OCI-LY3 (cell line): ENCODE data around the gene EIF4EBP2.

Experiments
- H2AFZ ChIP-seq: fragments of 200-600, 300-600 bp; shearing (Covaris generic); 2 replicates; pipeline ENCODE4 v1.6.0; 2014; ENCODE audit warnings: antibody characterized with exemption, low read depth, low read length
- H3K27ac ChIP-seq: fragments of 200-600, 300-600 bp; sonication (generic); 2 replicates; pipeline ENCODE4 v1.5.1; 2014; ENCODE audit warnings: mild to moderate bottlenecking, low read length, moderate library complexity, mixed read lengths
- H3K27me3 ChIP-seq: fragments of 200-600, 300-600 bp; sonication (generic); 2 replicates; pipeline ENCODE4 v1.6.1; 2014; ENCODE audit warnings: low read depth, low read length, mixed read lengths
- H3K36me3 ChIP-seq: fragments of 200-600, 300-600 bp; sonication (generic); replicated peaks from 2 replicates; pipeline ENCODE3; 2014; ENCODE audit warnings: low read depth, low read length, mixed read lengths
- H3K4me1 ChIP-seq: fragments of 300-600, 200-600 bp; sonication (generic); 2 replicates; pipeline ENCODE4 v1.6.1; 2014; ENCODE audit warnings: low read length, mixed read lengths
- H3K4me2 ChIP-seq: fragments of 200-600, 300-600 bp; sonication (generic); 2 replicates; pipeline ENCODE4 v1.6.1; 2014; ENCODE audit warnings: low read length, mixed read lengths
- H3K4me3 ChIP-seq: fragments of 300-600, 200-600 bp; sonication (generic); 2 replicates; pipeline ENCODE4 v1.5.1; 2014; ENCODE audit warnings: antibody characterized with exemption, mild to moderate bottlenecking, low read length, moderate library complexity
- H3K79me2 ChIP-seq: fragments of 300-600, 200-600 bp; shearing (Covaris generic); 2 replicates; pipeline ENCODE4 v1.6.1; 2014; ENCODE audit warnings: mild to moderate bottlenecking, low read length, mixed read lengths
- H3K9ac ChIP-seq: fragments of 300-600, 200-600 bp; shearing (Covaris generic); 2 replicates; pipeline ENCODE4 v1.6.0; 2014; ENCODE audit warnings: mild to moderate bottlenecking, low read length, moderate library complexity
- H3K9me3 ChIP-seq: fragments of 200-600, 300-600 bp; shearing (Covaris generic); 2 replicates; pipeline ENCODE4 v1.6.1; 2014; ENCODE audit warnings: low read length, mixed read lengths; ENCODE audit not compliant: insufficient read depth
- H4K20me1 ChIP-seq: fragments of 200-600, 300-600 bp; sonication (generic); 2 replicates; pipeline ENCODE4 v1.6.1; 2016; ENCODE audit warnings: low read length, mixed read lengths; ENCODE audit not compliant: insufficient read depth
- CTCF ChIP-seq: fragments of 200-600, 300-600 bp; sonication (generic); IDR thresholded peaks from 2 replicates; pipeline ENCODE4 v1.5.1; 2014; ENCODE audit warnings: antibody characterized with exemption, low read length, low read depth
- EZH2phosphoT487 ChIP-seq: fragments of 200-600 bp; shearing (Covaris generic); IDR thresholded peaks from 2 replicates; pipeline ENCODE4 v1.6.1; 2018; ENCODE audit warnings: antibody characterized with exemption, mixed run types, low read depth

The EIF4EBP2 gene

GRCh38 chr10:70442332-70442988 is 38.5 kb downstream of the EIF4EBP2 start:
- Histone ChIP-seq H3K27me3 (no peaks in the 10 kb centered on the region), H3K4me3 (no peak overlapping the region), H3K9me3 (no peaks in the 10 kb centered on the region), H3K27ac (no peak overlapping the region), H3K4me1 (no peaks in the 10 kb centered on the region), H3K9ac (no peak overlapping the region), H2AFZ (no peak overlapping the region), H3K36me3 (no peaks in the 10 kb centered on the region), H3K79me2 (no peaks in the 10 kb centered on the region), H4K20me1 (no peaks in the 10 kb centered on the region), H3K4me2 (no peak overlapping the region)
- TF ChIP-seq CTCF (no peak), EZH2phosphoT487 (no peak)

GRCh38 chr10:70444744-70445143 is 40.8 kb downstream of the EIF4EBP2 start:
- H3K9ac ChIP-seq, result no peak overlapping the region
- no peaks in the 10 kb centered on the region for H3K27me3 ChIP-seq
- no peak overlapping the region for H3K4me3 ChIP-seq
- no peak overlapping the region for H3K4me2 ChIP-seq
- TF ChIP-seq CTCF (no peak), EZH2phosphoT487 (no peak)
- H3K4me1 ChIP-seq, result no peaks in the 10 kb centered on the region
- no peak overlapping the region for H3K27ac ChIP-seq
- H3K9me3 ChIP-seq, result no peaks in the 10 kb centered on the region
- no peak overlapping the region for H2AFZ ChIP-seq
- H3K36me3 ChIP-seq, result no peaks in the 10 kb centered on the region
- no peaks in the 10 kb centered on the region for H4K20me1 ChIP-seq
- no peaks in the 10 kb centered on the region for H3K79me2 ChIP-seq

GRCh38 chr10:70445718-70446657 is 42.0 kb downstream of the EIF4EBP2 start:
- Histone ChIP-seq H3K4me2 (no peak overlapping the region), H3K27me3 (no peaks in the 10 kb centered on the region), H2AFZ (no peak overlapping the region), H3K79me2 (no peaks in the 10 kb centered on the region), H3K4me1 (no peaks in the 10 kb centered on the region), H3K36me3 (no peaks in the 10 kb centered on the region), H3K27ac (no peak overlapping the region), H3K4me3 (no peak overlapping the region), H3K9ac (no peak overlapping the region), H3K9me3 (no peaks in the 10 kb centered on the region), H4K20me1 (no peaks in the 10 kb centered on the region)
- TF ChIP-seq EZH2phosphoT487 (no peak), CTCF (no peak)

- no peaks in the 10 kb centered on the region for H3K9me3 ChIP-seq
- no peak overlapping the region for H3K4me3 ChIP-seq
- no peak overlapping the region for H3K9ac ChIP-seq
- H3K36me3 ChIP-seq, result no peaks in the 10 kb centered on the region
- no peaks in the 10 kb centered on the region for H4K20me1 ChIP-seq
- no peak overlapping the region for H2AFZ ChIP-seq
- no peak for TF ChIP-seq CTCF
- TF ChIP-seq EZH2phosphoT487, result no peak
- H3K27ac ChIP-seq, result no peak overlapping the region
- no peaks in the 10 kb centered on the region for H3K79me2 ChIP-seq
- H3K4me2 ChIP-seq, result no peak overlapping the region
- no peaks in the 10 kb centered on the region for H3K4me1 ChIP-seq
- no peaks in the 10 kb centered on the region for H3K27me3 ChIP-seq
Observed at GRCh38 chr10:70448236-70448635, 44.3 kb downstream of the EIF4EBP2 start.
